ENCODE data around the gene BUD13. TPM values are rescaled to one million over a fixed set of nuclear protein-coding genes. Genes with fewer than 3 reads are reported as not detected.
"Not testable (repeated sequence)": the region's sequence is repeated elsewhere in the genome, so short reads cannot be mapped to it uniquely, and the experiment has no call there.

BUD13 gene
- total and polyA plus RNA-seq, 2 donors: 13.5 to 14.4 TPM

GRCh38 chr11:116804001-116804400 is 31.2 kb upstream of the BUD13 start:
- Histone ChIP-seq H3K4me3 (ENCODE audit: low read depth, low read length) (no peak overlapping the region), H3K27ac (ENCODE audit: low read depth) (no peak overlapping the region), H3K36me3 (ENCODE audit: insufficient read depth) (no peaks in the 10 kb centered on the region), H3K4me1 (ENCODE audit: insufficient read depth) (no peaks in the 10 kb centered on the region)
- DNase-seq (ENCODE audit: extremely low spot score): no peak
- WGBS: 57% methylated on average over 3 of the region's 3 CpGs

- H3K4me3 ChIP-seq (ENCODE audit: low read depth, low read length); H3K36me3 ChIP-seq (ENCODE audit: insufficient read depth); H3K27ac ChIP-seq (ENCODE audit: low read depth); H3K4me1 ChIP-seq (ENCODE audit: insufficient read depth); DNase-seq (ENCODE audit: extremely low spot score): not testable (repeated sequence)
Observed at GRCh38 chr11:116801662-116802061, 28.9 kb upstream of the BUD13 start.

GRCh38 chr11:116800610-116801009 is 27.8 kb upstream of the BUD13 start:
- H3K27ac ChIP-seq (ENCODE audit: low read depth): no peak overlapping the region
- no peaks in the 10 kb centered on the region for H3K4me1 ChIP-seq (ENCODE audit: insufficient read depth)
- no peak for DNase-seq (ENCODE audit: extremely low spot score)
- H3K4me3 ChIP-seq (ENCODE audit: low read depth, low read length): no peak overlapping the region
- WGBS: 92% methylated on average over 2 of the region's 2 CpGs
- H3K36me3 ChIP-seq (ENCODE audit: insufficient read depth): no peaks in the 10 kb centered on the region

GRCh38 chr11:116798368-116798767 is 25.6 kb upstream of the BUD13 start:
- no peak for DNase-seq (ENCODE audit: extremely low spot score)
- H3K36me3 ChIP-seq (ENCODE audit: insufficient read depth): no peaks in the 10 kb centered on the region
- H3K4me1 ChIP-seq (ENCODE audit: insufficient read depth): no peaks in the 10 kb centered on the region
- H3K27ac ChIP-seq (ENCODE audit: low read depth): no peak overlapping the region
- H3K4me3 ChIP-seq (ENCODE audit: low read depth, low read length): no peak overlapping the region
- WGBS: 81% methylated on average over 5 of the region's 5 CpGs

GRCh38 chr11:116797816-116798215 is 25.0 kb upstream of the BUD13 start:
- 76% methylated on average over 5 of the region's 5 CpGs for WGBS

GRCh38 chr11:116796548-116796947 is 23.8 kb upstream of the BUD13 start:
- 88% methylated on average over 1 of the region's 1 CpG for WGBS
- Histone ChIP-seq H3K4me1 (ENCODE audit: insufficient read depth) (no peaks in the 10 kb centered on the region), H3K27ac (ENCODE audit: low read depth) (no peak overlapping the region), H3K4me3 (ENCODE audit: low read depth, low read length) (no peak overlapping the region), H3K36me3 (ENCODE audit: insufficient read depth) (no peaks in the 10 kb centered on the region)
- DNase-seq (ENCODE audit: extremely low spot score): no peak

More at GRCh38 chr11:116797816-116798215, 25.0 kb upstream of the BUD13 start:
- H3K4me3 ChIP-seq (ENCODE audit: low read depth, low read length): no peak overlapping the region
- H3K36me3 ChIP-seq (ENCODE audit: insufficient read depth): no peaks in the 10 kb centered on the region
- no peak for DNase-seq (ENCODE audit: extremely low spot score)
- H3K27ac ChIP-seq (ENCODE audit: low read depth): no peak overlapping the region
- no peaks in the 10 kb centered on the region for H3K4me1 ChIP-seq (ENCODE audit: insufficient read depth)

GRCh38 chr11:116794851-116795250 is 22.1 kb upstream of the BUD13 start:
- no peaks in the 10 kb centered on the region for H3K4me1 ChIP-seq (ENCODE audit: insufficient read depth)
- no peaks in the 10 kb centered on the region for H3K36me3 ChIP-seq (ENCODE audit: insufficient read depth)
- 85% methylated on average over 2 of the region's 2 CpGs for WGBS
- H3K4me3 ChIP-seq (ENCODE audit: low read depth, low read length): no peak overlapping the region
- H3K27ac ChIP-seq (ENCODE audit: low read depth): no peak overlapping the region
- DNase-seq (ENCODE audit: extremely low spot score): no peak

GRCh38 chr11:116793772-116794097 is 20.9 kb upstream of the BUD13 start:
- WGBS: 98% methylated on average over 1 of the region's 1 CpG

GRCh38 chr11:116792869-116793771 is 20.3 kb upstream of the BUD13 start:
- WGBS: 80% methylated on average over 8 of the region's 8 CpGs
- Histone ChIP-seq H3K27ac (ENCODE audit: low read depth) (no peak overlapping the region), H3K4me3 (ENCODE audit: low read depth, low read length) (no peak overlapping the region)

More at GRCh38 chr11:116793772-116794097, 20.9 kb upstream of the BUD13 start:
- Histone ChIP-seq H3K4me3 (ENCODE audit: low read depth, low read length) (no peak overlapping the region), H3K4me1 (ENCODE audit: insufficient read depth) (no peaks in the 10 kb centered on the region), H3K27ac (ENCODE audit: low read depth) (no peak overlapping the region), H3K36me3 (ENCODE audit: insufficient read depth) (no peaks in the 10 kb centered on the region)
- no peak for DNase-seq (ENCODE audit: extremely low spot score)

GRCh38 chr11:116792144-116792868 is 19.5 kb upstream of the BUD13 start:
- WGBS: 75% methylated on average over 8 of the region's 8 CpGs
- no peak for DNase-seq (ENCODE audit: extremely low spot score)
- Histone ChIP-seq H3K27ac (ENCODE audit: low read depth) (no peak overlapping the region), H3K4me1 (ENCODE audit: insufficient read depth) (no peaks in the 10 kb centered on the region), H3K36me3 (ENCODE audit: insufficient read depth) (no peaks in the 10 kb centered on the region), H3K4me3 (ENCODE audit: low read depth, low read length) (no peak overlapping the region)

More at GRCh38 chr11:116792869-116793771, 20.3 kb upstream of the BUD13 start:
- no peaks in the 10 kb centered on the region for H3K36me3 ChIP-seq (ENCODE audit: insufficient read depth)
- no peaks in the 10 kb centered on the region for H3K4me1 ChIP-seq (ENCODE audit: insufficient read depth)
- no peak for DNase-seq (ENCODE audit: extremely low spot score)

- WGBS: 90% methylated on average over 7 of the region's 7 CpGs
- Histone ChIP-seq H3K4me3 (ENCODE audit: low read depth, low read length) (no peak within 1 kb of the TSS), H3K4me1 (ENCODE audit: insufficient read depth) (no peaks in the 10 kb centered on the region)
Observed at GRCh38 chr11:116791813-116792143, 19.0 kb upstream of the BUD13 start, which contains the start of gene APOA5. TSS of gene APOA5 (minus strand) at chr11:116791879. CDS start at chr11:116791860, 19 bp downstream.

GRCh38 chr11:116791002-116791812 is 18.4 kb upstream of the BUD13 start:
- Histone ChIP-seq H3K4me1 (ENCODE audit: insufficient read depth) (no peaks in the 10 kb centered on the region), H3K27ac (ENCODE audit: low read depth) (no peak overlapping the region), H3K36me3 (ENCODE audit: insufficient read depth) (no peaks in the 10 kb centered on the region), H3K4me3 (ENCODE audit: low read depth, low read length) (no peak overlapping the region)
- no peak for DNase-seq (ENCODE audit: extremely low spot score)
- 28% methylated on average over 31 of the region's 31 CpGs for WGBS

More at GRCh38 chr11:116791813-116792143, 19.0 kb upstream of the BUD13 start, which contains the start of gene APOA5:
- Histone ChIP-seq H3K27ac (ENCODE audit: low read depth) (no peak within 1 kb of the TSS), H3K36me3 (ENCODE audit: insufficient read depth) (no peaks in the 10 kb centered on the region)
- no peak for DNase-seq (ENCODE audit: extremely low spot score)

- no peak overlapping the region for H3K27ac ChIP-seq (ENCODE audit: low read depth)
- no peak overlapping the region for H3K4me3 ChIP-seq (ENCODE audit: low read depth, low read length)
- no peaks in the 10 kb centered on the region for H3K36me3 ChIP-seq (ENCODE audit: insufficient read depth)
- 83% methylated on average over 53 of the region's 53 CpGs for WGBS
- DNase-seq (ENCODE audit: extremely low spot score): no peak
- H3K4me1 ChIP-seq (ENCODE audit: insufficient read depth): no peaks in the 10 kb centered on the region
Observed at GRCh38 chr11:116790167-116791001, 17.6 kb upstream of the BUD13 start.

Measured in urinary bladder (tissue), 4 donors.